ENCODE results near the gene DGKH. TPM values are rescaled to one million over a fixed set of nuclear protein-coding genes. Genes with fewer than 3 reads are reported as not detected.

The DGKH gene
- total RNA-seq, 1 donor from 2014 or later: 9.6 TPM

DNA sequence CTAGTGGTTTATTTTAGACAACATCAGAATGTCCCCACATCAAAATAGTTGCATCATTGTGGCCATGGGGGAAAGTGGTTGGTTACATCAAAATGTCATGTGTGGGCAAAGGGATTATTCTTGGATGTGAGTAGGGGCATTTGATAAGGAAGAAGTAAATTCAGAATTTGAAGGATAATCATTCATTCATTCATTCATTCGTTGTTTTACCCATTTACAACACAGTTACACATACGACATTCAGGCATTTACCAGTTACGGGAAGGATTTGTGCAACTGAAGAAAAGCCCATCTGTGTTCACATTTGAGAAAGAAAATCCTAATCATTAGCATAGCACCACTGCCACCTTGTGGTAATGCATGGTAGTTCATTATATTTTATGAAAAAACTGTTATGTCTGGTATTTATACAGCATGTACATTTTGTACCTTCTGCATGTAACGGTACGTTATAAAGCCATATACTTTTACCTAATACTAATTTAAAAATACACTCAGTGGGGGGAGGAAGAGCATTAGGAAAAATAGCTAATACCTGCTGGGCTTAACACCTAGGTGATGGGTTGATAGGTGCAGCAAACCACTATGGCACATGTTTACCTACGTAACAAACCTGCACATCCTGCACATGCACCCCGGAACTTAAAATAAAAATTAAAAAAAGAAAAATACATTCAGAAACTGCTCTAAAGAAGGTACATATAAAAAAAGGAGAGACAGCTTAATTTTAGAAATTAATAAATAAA, 62.1 kb downstream of the DGKH start:
- TF ChIP-seq CTCF (conservative IDR thresholded peaks at IDR 0.05): peak; percentile 91
- Mint-ChIP-seq H3K27ac (no peak overlapping the region), H3K9me3 (no peaks in the 10 kb centered on the region), H3K4me1 (ENCODE audit: unreplicated experiment) (peaks cover 22% of the 10 kb centered on the region), H3K4me3 (no peak overlapping the region), H3K36me3 (peaks cover 3% of the 10 kb centered on the region), H3K27me3 (no peaks in the 10 kb centered on the region)
- no peak for DNase-seq (ENCODE audit: extremely low spot score, unreplicated experiment)

DNA sequence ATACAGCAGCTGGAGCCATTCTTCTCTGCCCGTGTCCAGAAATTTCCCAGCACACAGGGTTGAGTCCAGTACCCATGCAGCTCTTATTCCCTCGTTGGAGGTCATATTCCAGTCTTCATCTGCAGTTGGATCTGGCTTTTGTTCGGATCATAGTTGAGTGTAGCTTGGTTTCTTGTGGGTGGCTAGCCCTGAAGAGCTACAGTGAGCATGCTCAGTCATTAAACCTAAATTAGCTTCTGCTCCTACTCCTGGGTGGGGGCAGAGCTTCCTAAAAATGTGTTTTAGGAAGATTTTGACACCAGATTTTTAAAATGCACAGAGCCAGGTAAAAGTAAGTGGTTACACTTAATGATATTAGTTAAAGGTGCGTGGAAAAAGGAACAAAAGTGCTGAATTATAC, 64.4 kb downstream of the DGKH start:
- Mint-ChIP-seq H3K4me3 (no peak overlapping the region), H3K27ac (no peak overlapping the region), H3K4me1 (ENCODE audit: unreplicated experiment) (peaks cover 14% of the 10 kb centered on the region), H3K9me3 (no peaks in the 10 kb centered on the region), H3K36me3 (no peaks in the 10 kb centered on the region), H3K27me3 (no peaks in the 10 kb centered on the region)
- no peak for TF ChIP-seq CTCF (conservative IDR thresholded peaks at IDR 0.05)
- DNase-seq (ENCODE audit: extremely low spot score, unreplicated experiment): no peak

DNA sequence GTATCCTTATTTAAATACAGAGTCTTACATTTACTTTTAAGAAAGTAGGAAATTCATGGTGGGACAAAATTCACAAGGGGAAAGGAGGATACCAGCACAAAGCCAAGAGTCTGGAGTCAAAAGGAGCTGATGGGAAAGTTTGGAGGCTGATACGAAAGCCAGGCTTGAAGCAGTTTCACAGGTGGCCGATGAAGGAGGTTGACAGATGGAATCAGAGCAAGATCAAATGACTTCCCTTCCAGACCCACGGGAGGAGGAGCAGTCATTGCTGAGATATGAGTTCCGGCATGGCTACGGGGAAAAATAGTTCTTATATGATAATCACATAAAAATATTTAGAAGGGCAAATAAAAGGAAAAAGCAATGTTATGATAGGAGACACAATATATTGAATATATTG, 65.0 kb downstream of the DGKH start:
- no peaks in the 10 kb centered on the region for H3K36me3 Mint-ChIP-seq
- no peak overlapping the region for H3K27ac Mint-ChIP-seq
- no peak for DNase-seq (ENCODE audit: extremely low spot score, unreplicated experiment)
- H3K27me3 Mint-ChIP-seq: no peaks in the 10 kb centered on the region
- H3K4me3 Mint-ChIP-seq: no peak overlapping the region
- no peaks in the 10 kb centered on the region for H3K9me3 Mint-ChIP-seq
- H3K4me1 Mint-ChIP-seq (ENCODE audit: unreplicated experiment): peaks cover 14% of the 10 kb centered on the region
- TF ChIP-seq CTCF (conservative IDR thresholded peaks at IDR 0.05): no peak

DNA sequence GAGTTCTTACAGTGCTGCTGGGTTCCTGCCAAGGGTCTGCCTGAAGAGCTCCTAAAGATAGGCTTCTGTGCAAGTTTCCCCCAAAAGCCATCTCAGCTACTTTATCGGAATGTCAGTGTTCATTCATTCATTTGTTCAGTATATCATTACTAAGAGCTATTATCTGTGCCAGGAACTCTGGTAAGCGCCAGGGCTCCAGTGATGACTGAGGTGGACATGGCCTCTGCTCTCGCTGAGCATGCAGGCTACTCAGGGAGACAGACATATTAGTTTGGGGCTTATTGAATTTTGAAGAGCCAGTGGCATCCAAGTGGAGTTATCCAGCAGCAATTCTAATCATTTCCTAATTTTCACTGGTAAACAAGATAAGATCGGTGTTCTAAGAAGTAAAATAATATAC, 65.8 kb downstream of the DGKH start:
- no peak for TF ChIP-seq CTCF (conservative IDR thresholded peaks at IDR 0.05)
- no peaks in the 10 kb centered on the region for H3K9me3 Mint-ChIP-seq

DNA sequence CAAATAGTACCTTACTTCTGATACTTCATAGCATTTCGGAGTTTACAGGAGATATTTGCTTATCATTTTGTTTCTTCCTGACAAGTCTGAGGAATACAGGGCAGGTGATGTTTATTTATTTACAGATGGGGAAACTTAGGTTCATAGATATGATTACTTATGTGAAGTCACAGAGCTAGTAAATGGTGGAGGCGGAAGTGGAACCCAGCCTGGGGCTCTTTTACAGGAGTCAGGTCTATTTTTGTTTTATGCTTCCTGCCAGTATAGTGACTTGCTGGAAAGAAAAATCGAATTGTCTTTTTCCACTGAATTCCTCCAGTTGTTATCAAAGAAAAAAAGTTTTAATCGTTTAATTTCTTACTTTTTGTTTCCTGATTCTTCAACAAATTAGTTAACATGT, 66.5 kb downstream of the DGKH start:
- DNase-seq (ENCODE audit: extremely low spot score, unreplicated experiment): no peak
- Mint-ChIP-seq H3K4me3 (no peak overlapping the region), H3K4me1 (ENCODE audit: unreplicated experiment) (peaks cover 14% of the 10 kb centered on the region), H3K27ac (no peak overlapping the region), H3K27me3 (no peaks in the 10 kb centered on the region), H3K36me3 (no peaks in the 10 kb centered on the region), H3K9me3 (no peaks in the 10 kb centered on the region)
- no peak for TF ChIP-seq CTCF (conservative IDR thresholded peaks at IDR 0.05)

More for the DNA sequence above, 65.8 kb downstream of the DGKH start:
- H3K4me1 Mint-ChIP-seq (ENCODE audit: unreplicated experiment): peaks cover 14% of the 10 kb centered on the region
- H3K36me3 Mint-ChIP-seq: no peaks in the 10 kb centered on the region
- no peaks in the 10 kb centered on the region for H3K27me3 Mint-ChIP-seq
- H3K27ac Mint-ChIP-seq: no peak overlapping the region
- DNase-seq (ENCODE audit: extremely low spot score, unreplicated experiment): no peak
- H3K4me3 Mint-ChIP-seq: no peak overlapping the region

Measured in type B pancreatic cell (in vitro differentiated cells).